LoVo (cell line): Measurements from ENCODE around the gene TRPM3.
A peak's percentile ranks its signal among the peaks of the same experiment; 100 is the strongest.
"Not testable (repeated sequence)": the region's sequence is repeated elsewhere in the genome, so short reads cannot be mapped to it uniquely, and the experiment has no call there.

ENCODE experiments used
- DNase-seq: peaks from one replicate; pipeline ENCODE4 v3.0.0-alpha.2; 2016; ENCODE audit warnings: low spot score

The TRPM3 gene

DNA sequence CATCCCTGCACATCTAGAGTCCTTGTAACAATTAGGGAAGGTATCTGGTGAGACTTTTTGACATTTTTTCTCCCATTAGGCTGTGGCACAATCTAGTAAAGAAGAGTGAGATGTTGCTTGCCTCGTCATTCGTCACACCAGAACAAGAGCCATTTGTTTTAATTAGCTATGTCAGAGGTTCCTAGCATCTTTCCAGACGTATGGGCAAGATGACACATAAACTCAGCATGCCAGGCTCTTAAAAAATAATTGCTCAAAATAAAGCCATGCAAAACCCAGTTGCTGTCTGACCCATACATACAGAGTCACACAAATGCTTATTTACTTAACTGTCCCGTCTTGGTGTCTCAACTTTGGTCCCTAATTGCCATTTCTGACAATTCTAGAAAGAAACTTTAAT is 125.9 kb downstream of the TRPM3 start:
- DNase-seq: no peak

DNA sequence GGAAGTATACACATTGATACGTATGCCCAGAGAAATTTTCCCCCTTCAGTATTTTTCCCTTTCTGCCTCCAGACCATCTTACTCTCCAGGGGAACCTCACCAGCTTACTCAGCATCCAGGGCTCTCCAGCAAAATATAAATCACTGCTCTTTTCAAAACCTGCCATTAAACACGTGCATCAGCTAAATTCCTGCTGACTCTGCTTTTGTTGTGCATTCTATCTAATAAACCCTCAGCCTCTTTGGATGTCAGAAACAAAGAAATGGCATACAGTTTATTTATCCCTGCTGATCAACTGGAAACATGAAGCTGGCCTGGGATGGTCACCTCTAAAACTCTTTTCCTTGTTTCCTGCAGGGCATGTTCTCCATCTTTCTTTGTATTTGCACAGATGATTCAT is 126.8 kb downstream of the TRPM3 start:
- DNase-seq: no peak

DNA sequence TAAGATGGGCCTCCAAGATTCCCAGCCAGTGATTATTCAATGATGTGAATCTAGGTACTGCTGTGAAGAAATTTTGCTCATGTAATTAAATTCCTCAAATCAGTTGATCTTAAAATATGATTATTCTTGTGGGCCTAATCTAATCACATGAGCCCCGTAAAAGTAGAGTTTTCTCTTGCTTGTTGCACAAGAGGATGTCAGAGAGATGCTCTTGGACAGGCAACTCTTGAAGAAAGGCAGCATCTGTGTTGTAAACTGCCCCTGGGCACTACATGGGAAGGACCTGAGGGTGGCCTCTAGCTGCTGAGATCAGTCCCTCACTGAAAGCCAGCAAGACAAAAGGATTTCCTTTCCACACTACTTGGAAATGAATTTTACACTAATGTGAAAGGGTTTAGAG is 132.9 kb downstream of the TRPM3 start:
- DNase-seq: no peak

DNA sequence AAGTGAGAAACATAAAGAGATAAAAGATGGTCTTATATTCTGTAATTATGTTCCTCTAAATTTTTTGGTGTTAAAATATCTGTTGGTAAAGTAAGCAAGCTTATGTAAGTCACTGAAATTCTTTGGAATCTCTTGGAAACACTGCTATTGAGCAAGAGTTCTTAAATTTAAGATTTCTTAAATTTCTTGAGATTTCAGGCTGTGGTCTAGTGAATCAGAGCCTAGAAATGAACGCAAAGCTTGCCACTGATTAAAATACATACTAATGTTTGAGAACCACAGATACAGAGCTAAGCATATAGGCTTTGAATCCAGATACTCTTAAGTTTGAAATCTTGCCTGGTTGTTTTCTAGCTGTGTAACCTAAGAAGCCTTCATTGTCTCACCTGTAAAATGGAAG is 133.4 kb downstream of the TRPM3 start:
- DNase-seq: no peak

DNA sequence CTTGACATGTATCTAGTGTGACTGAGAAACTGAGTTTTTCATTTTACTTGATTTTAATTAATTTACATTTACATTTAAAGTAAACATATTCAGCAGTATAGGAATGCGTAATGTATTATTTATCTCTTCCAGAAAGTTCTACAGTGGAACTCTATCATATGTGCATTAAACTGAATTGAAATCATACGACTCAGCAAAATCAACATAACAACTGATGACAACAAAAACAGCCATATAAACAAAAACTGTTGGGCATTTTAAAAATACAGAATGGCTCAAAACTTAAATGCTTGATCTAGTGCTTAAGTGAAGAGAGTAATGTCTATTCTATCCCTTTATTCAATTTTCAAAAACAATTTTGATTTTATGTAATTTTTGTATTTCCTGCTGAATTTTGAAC is 134.4 kb downstream of the TRPM3 start:
- no peak for DNase-seq

DNA sequence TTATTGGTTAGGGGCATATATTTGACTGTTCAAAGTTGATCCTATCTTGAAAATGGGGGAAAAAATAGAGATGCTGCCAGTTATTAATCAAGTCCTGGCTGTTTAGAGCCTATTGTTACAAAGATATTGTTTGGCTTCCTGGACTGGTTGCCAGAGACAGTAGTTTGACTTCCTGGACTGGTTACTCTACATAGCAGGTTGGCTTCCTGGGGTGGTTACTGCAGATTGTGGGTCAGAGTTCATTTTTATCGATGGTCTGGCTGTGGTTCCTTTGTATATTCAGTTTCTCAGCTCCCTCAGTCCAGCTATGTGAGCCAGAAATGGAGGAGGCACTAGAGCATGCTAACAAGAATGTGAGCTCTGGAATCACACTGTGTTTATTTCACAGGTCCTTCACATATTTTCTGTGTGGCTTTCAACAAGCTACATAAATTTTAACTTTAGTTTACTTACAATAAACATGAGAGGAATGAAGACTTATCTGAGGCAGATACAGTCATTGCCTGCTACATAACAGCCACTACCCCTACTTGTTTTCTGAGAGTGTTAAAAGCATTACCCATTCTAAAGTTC is 137.6 kb downstream of the TRPM3 start:
- no peak for DNase-seq

DNA sequence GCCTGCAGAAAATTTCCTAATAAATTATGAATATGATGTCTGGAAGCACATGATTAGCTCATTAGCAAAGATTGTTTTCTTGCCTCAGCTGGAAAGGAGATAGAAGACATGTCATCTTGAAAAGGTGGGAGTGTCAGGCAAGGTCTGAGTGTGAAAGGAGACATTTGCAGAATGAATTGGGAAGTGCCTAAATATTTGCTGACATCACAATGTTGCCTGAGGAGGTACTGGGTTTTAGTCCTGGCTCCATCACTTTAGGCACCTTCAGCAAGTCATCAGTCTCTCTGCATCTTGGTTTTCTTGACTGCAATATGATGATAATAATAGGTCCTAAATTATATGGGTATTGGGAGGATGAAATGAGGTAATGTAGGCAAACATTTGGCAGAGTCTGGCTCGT is 140.1 kb downstream of the TRPM3 start:
- no peak for DNase-seq

DNA sequence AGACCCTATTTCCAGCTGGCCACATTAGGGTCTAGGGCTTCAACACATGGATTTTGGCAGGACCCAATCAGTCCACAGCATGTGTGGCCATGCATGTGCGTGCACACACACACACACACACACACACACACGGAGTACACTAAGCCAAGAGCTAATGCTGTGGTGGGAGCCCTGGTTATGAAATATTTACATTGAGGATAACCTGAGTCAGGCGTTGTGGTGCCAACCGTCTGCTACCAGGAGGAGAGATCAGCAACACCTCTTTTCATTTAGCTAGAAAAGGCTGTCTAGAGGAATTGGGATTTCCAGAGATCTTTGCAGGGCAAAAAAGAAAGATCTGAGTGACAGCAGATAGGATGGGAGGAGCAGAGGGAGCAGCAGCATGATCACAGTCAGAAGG is 141.5 kb downstream of the TRPM3 start:
- no peak for DNase-seq

DNA sequence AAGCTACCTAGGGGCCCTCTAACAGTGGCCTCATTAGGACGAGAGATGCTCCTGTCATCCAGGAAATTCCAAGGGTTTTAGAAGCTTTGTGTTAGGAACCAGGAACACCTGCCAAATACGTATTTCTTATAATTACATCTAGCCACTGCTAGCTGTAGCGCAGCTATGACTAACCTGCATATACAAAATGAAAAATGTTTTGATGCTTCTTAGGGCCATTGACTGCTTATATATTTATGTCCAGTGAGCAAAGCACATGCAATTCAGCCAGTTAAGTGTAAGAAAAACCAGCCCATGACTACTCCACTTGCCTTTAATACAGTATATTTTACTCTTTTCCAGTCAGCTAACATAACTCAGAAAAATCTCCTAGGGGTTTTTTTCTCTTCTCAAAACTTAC is 143.3 kb downstream of the TRPM3 start:
- no peak for DNase-seq

DNA sequence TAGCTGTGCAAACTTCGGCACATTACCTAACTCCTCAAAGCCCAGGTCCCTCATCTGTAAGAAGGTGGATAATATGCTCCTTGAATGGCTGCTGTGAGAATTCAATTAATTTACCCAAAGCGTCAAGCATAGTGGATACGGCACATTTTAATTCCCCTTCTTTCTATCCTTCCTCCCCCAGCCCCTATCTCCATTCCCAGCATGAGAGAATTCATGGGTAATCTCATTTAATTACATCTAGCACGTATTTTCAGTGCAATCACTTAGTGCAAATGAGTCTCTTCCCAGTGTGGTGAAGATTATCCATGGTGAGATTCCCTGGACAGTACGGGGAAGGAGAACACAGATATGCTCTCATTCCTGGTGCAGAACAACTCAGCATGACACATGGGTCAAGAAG is 145.6 kb downstream of the TRPM3 start:
- no peak for DNase-seq

DNA sequence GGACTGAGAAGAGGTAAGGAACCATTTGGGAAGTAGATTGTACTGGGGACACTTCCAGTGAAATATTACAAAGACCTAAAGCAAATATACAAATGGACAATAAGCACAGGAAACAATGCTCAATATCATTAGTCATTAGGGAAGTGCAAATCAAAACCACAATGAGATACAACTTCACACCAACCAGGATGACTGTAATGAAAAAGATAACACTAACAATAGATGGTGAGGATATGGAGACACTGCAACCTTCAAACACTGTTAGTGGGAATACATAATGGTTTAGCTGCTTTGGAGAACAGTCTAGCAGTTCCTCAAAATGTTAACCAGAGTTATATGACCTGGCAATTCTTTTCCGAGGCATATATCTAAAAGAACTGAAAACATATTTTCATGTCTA is 149.7 kb downstream of the TRPM3 start:
- DNase-seq: no peak

DNA sequence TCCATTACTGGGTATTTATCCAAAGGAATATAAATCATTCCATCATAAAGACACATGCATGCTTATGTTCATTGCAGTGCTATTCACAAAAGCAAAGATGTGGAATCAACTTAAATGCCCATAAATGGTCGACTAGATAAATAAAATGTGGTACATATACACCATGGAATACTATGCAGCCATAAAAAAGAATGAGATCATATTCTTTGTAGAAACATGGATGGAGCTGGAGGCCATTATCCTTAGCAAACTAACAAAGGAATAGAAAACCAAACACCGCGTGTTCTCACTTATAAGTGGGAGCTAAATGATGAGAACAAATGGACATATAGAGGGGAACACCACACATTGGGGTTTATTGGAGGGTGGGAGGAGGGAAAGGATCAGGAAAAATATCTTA is 155.0 kb downstream of the TRPM3 start:
- DNase-seq: not testable (repeated sequence)

DNA sequence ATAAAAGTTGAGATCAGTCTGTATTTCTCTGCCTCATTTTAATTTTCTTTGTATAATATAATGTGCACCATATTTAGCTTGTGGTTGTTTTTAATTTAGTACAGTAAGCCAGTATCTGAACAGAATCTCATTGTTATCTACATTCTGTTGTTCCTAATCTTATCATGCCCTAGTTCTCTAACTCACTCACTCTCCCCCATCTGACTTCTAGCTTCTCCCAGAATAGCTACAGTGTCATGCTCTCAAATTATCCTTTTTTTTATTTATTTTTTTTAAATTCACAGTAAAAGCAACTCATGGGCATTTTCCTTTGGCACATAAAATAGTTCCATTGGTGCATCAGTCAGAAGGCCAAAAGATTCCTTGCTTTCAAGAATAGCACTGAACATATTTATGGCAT is 156.6 kb downstream of the TRPM3 start:
- no peak for DNase-seq

DNA sequence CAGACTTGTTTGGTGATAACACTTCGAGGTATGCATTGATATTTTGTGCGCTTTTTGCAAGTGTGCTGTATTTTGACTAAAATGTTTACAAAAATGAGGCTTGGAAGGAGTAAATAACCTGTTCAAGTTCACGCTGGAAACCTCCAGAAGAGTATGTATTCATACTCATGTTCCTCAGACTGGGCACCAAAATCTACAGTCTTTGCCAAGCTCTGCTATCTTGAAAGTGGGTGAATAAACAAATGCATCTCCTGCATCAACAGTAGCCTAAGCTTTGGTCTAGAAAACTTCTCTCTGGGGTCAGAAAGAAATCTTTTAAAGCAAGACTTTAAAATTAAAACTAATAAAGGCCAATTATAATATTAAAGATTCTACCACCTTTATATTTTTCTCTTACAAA is 157.9 kb downstream of the TRPM3 start:
- no peak for DNase-seq

DNA sequence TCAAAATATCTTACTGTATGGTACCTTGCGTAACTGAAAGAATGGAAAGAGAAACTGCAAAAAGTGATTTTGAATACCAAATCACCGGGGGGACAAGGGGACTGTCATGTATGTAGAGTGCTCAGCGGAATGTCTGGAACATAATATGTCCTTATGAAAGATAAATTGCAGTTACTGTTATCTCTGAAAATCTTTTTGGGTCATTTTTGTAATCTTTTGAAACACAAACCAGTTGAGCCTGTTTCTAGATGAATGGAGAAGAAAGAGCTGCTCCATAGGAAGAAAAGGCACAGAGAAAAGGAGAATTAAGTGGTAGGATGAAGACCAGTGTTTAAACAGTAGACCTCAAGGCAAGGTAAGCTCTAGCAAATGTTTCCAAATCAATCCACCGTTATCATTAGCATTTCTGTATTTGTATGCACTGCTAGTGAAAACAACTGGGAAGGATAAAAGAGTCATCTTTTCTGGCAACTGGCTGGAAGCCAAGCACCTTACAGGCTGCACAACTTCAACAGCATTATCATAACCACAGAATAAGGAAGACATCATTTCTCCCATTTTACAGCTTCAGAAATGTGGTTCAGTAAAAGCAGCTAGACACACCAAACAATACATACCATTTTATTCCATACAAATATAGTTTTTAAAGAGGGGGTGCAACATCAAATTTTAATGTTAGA is 158.5 kb downstream of the TRPM3 start:
- no peak for DNase-seq

DNA sequence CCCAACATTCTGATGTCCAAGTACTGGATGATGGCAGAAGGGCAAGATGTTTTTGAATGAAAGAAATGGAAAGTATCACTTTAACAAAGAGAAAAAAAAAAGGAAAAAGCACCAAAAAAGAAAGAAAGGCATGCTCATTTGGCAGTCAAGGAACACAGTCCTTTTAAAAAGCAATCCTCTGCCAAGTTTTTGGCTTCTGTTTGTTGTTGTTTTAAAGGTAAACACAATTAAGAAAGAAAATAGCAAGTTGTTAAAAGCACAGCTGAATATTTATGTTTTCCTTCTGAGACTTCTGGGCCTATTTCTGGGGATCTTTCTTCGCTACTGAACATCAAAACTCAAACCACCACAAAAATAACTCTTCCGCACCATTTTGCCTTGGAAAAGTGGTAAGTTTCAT is 162.1 kb downstream of the TRPM3 start:
- no peak for DNase-seq

DNA sequence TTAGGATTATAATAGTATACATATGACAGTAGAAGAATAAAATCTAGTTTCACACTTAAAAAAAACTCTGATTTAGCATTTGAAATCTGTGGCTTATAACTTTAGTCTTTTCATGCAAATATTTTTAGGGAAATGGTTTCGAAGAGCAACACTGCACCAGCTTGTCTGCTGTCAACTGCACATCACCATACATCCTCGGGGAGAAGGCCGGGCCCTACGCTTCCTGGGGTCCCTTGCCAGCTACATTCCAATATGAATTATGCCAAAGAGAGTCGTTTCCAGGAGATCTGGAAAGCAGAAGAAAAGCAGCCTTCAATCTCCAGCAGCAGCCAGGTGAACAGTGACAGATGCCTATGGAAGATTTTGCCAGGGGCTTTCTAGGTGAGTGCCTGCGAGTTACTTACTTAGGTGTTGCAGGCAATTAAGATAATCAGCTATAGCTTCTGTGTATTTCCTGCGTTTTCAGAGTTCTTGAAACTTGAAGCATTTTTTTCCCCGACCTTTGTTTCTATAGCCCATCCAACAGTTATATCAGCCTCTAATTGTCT is 166.8 kb downstream of the TRPM3 start:
- DNase-seq: no peak

DNA sequence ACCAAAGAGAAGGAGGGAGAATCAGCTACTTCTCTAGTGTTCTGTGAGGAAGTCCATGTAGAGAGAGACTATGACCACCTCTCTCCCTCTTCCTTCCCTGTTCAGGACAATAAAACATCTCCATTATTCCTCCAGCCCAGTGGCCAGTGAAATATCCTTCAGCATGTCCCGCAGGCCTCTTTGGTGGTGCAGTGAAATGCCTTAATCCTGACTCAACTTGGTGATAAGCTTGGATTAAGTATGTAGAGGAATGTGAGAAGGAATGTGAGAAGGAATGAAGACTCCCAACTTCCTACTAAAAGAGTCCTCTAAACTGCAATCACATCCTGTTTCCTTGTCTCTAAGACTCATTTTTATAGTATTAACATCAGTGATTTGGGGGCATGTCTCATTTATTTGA is 167.3 kb downstream of the TRPM3 start:
- peak; percentile 32 for DNase-seq

DNA sequence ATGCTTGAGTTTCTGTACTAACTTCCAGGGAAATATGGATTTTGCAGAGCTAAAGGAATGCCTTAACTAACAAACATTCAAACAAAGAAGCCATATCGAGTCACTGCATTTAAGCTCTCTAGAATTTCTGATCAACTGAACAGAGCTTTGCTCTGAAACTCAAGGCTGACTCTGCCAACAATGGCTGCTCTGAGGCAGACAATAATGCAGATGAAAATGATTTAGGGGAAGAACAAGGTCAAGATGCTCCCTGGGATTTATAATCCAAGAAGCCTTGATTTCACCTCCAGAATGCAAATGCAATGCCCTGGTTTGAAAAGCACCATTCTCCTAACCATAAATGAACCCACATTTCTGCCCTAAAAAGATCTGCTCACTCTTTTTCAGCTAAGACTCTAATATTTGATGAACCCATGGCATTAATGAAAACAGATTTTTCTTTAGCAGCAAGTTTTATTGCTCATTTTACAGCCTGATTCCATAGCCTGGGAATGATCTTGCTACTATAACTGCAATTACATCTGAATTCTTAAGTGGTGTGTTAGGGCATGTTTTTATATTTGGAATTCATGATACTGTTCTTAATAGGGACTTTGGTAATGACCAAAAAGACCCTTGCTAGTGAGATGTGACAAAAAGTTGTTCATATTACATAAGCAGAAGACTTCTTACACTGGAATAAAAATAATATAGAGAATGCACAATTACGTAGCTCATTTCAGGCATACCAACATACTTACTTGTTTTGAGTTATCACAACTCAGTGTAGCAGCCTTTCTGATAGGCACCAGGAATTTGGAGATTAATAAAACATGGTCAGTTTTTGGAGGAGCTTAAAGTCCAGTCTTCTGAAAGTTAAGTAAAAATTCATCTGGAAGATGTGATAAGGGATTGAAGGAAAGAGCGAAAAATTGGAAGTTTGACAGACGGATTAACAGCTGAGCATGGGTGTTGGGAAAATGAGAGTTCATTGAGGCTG is 169.4 kb downstream of the TRPM3 start:
- DNase-seq: no peak

DNA sequence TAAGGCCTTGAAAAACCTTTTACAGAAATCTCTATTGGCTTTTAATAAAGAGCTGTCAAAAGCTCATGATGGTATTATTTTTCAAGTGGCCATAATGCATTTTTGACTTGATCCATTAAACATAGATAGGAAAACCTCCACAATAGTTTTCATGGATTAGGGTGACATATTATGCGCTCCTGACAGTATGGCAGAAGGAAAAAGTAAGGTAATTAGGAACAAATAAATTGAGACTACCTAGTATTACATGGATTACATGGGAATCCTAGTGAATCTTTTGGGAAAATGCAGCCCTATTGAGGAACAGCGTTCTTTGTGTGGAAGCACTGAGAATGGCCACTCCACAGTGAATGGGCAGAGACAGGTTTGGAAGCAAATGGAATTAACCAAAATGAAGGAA is 171.2 kb downstream of the TRPM3 start:
- no peak for DNase-seq

DNA sequence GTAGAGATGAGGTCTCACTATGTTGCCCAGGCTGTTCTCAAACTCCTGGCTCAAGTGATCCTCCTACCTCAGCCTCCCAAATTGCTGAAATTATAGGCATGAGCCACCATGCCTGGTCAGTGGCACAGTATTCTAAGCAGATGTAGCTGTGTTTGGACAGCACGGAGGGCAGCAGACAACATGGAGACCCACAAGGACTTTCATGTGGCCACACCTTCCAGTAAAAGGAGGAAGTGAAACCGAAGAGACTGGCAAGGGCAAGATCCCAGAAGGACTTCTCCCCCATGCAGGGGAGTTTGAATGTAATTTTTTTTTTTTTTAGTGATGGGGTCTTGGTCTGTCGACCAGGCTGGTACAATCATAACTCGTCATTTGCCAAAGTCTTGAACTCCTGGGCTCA is 172.2 kb downstream of the TRPM3 start:
- DNase-seq: no peak

DNA sequence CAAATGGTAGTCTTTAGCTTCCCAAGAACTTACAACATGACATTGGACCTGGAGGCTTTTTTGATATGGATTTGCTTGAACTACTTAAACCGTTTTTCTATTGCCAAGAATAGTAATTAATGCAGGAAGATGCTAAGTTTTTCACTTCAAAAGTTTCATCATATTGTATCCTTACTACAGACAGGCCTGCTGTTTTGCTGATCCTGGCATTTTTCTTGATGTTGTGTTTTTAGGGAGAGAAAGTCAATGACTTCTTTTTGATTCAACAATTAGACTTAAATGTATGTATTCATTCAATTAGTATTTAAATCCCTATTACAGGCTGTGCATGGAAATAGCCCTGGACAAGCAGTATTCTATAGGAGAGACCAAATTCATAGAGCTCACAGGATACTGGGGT is 172.7 kb downstream of the TRPM3 start:
- DNase-seq: no peak

DNA sequence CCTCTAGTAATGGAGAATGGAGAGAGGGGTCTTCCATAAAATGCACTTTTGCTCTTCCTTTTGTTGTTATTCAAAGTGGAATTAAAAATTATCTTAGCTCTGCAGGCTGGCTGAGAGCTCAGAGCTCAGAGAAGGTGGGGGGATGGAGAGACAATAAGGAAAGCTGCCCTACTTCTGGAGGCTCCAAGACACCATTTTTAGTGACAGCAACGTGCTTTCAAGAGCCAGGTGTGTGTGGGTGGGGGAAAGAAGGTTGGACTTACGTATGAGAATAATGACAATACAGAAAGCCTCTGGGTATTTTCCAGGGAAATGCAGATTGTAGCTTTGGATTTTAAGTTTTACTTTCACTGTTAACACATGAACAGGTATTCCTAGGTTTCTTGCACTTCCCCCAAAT is 173.9 kb downstream of the TRPM3 start:
- DNase-seq: no peak
